ENCODE results near the gene PKD1L1.

The PKD1L1 gene

DNA sequence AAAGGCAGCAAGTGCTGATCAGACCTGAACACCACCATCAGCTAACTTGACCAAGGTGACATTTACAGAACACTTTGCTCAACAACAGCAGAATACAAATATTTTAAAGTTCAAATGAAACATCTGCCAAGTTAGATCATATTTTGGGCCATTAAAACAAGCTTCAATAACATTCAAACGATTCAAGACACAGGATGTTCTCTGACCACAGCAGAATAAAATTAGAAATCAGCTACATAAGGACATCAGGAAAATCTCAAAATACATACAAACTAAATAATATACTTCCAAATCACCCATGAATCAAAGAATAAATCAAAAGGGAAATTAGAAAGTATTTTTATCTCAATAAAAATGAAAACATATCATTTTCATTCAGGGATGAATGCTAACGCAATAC lies 173.0 kb downstream of the PKD1L1 start:
- Histone ChIP-seq H3K4me1 (ENCODE audit: insufficient read depth, low read length) (0 out of 2 replicates have a peak, but pooled peaks cover 3% of the 10 kb centered on the region), H3K36me3 (ENCODE audit: insufficient read depth, low read length) (no peaks in the 10 kb centered on the region), H3K9ac (ENCODE audit: low read depth, low read length) (no peak overlapping the region), H3K9me3 (ENCODE audit: control insufficient read depth, insufficient read depth, low read length) (no peaks in the 10 kb centered on the region; the same call in 1 of the 2 replicates)

DNA sequence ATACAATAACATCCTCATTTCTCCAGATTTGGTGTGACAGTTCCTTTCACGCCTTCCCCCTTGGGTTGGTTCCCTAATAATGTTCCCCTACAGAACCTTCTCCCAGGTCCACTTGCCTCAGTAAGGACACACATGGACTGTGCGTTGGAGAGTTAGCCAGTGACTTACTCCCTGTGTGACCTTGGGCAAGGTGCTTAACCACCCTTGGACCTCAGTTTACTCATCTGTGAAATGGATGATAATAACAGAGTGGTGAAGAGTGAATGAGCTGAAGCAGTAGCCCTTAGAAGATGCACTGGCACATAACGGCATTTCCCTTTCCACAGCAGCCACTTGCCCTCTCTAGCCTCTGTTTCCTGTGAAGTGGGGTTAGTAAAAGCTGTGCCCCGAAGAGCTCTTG lies 175.8 kb downstream of the PKD1L1 start:
- H3K4me1 ChIP-seq (ENCODE audit: insufficient read depth, low read length), result 0 out of 2 replicates have a peak, but pooled peaks cover 3% of the 10 kb centered on the region
- no peaks in the 10 kb centered on the region for H3K9me3 ChIP-seq (ENCODE audit: control insufficient read depth, insufficient read depth, low read length)
- H3K36me3 ChIP-seq (ENCODE audit: insufficient read depth, low read length), result no peaks in the 10 kb centered on the region
- H3K9ac ChIP-seq (ENCODE audit: low read depth, low read length), result no peak overlapping the region

DNA sequence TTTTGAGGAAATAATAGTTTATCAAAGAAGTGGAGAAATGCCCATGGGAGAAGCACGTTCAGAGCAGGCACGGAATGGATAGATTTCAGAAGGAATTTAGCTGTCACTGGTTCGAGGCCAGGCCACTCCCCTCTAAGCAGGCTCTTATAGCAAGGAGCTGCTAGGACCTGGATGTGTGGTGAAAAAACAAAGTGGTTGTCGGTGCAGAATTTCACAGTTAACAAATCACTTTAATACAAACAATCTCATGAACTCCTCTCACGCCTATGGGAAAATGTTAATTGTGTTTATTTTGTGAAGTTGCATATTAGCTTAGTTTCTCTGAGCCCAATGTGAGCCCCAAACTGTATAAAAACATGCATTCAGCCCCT lies 176.3 kb downstream of the PKD1L1 start:
- Histone ChIP-seq H3K4me1 (ENCODE audit: insufficient read depth, low read length) (0 out of 2 replicates have a peak, but pooled peaks cover 3% of the 10 kb centered on the region), H3K9me3 (ENCODE audit: control insufficient read depth, insufficient read depth, low read length) (no peaks in the 10 kb centered on the region)

DNA sequence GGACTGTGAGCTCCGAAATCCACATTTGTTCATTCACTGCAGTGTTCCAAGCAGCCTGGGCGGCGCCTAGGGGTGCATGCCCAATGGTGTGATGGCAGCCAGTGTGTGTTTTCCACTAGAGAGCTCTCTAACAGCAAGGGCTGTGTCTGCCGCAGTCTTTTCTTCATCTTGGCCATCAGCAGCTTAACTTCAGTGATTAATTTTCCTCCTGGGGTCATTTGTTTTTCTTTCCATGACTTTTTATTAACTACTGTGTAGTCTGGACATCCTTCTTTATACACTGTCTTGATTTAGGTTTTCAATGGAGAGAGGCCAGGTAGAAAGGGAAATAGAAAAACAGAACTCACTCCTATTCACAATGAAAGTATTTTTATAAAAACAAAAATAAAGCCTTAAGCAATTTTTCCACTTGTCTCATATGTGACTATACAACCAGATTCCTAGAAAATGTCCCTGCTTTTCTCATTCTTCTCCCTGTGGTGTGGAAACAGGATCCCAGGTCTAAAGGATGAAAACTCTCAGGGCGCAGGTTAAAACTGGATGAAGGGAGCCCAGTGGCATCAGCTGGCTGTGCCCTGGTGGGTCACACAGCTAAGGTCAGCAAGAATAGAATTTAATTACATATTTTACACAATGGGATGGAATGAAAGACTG lies 176.8 kb downstream of the PKD1L1 start:
- Histone ChIP-seq H3K9ac (ENCODE audit: low read depth, low read length) (no peak overlapping the region), H3K9me3 (ENCODE audit: control insufficient read depth, insufficient read depth, low read length) (no peaks in the 10 kb centered on the region), H3K36me3 (ENCODE audit: insufficient read depth, low read length) (no peaks in the 10 kb centered on the region), H3K4me1 (ENCODE audit: insufficient read depth, low read length) (0 out of 2 replicates have a peak, but pooled peaks cover 3% of the 10 kb centered on the region)

More for the DNA sequence above, 176.3 kb downstream of the PKD1L1 start:
- H3K9ac ChIP-seq (ENCODE audit: low read depth, low read length), result no peak overlapping the region
- H3K36me3 ChIP-seq (ENCODE audit: insufficient read depth, low read length), result no peaks in the 10 kb centered on the region

DNA sequence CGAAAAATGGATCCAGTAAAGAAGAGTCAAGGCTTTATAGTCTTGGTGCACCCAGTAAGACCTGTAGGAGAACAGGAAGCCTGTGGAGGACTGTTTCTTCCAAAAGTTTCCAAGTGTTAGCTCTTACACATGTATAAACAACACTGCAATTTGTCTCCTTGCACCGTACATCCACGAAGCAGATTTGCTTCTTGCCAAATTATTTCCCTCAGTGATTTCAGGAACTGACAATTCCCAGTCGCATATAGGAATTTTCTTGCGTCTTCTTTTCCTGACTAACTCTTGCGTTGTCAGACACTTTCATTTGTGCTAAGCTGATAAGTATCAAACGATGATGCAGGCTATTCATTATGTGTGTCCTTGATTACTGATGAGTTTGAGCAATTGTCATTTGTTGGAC lies 182.1 kb downstream of the PKD1L1 start:
- Histone ChIP-seq H3K9ac (ENCODE audit: low read depth, low read length) (no peak overlapping the region), H3K9me3 (ENCODE audit: control insufficient read depth, insufficient read depth, low read length) (no peaks in the 10 kb centered on the region), H3K36me3 (ENCODE audit: insufficient read depth, low read length) (no peaks in the 10 kb centered on the region), H3K4me1 (ENCODE audit: insufficient read depth, low read length) (no peaks in the 10 kb centered on the region)

DNA sequence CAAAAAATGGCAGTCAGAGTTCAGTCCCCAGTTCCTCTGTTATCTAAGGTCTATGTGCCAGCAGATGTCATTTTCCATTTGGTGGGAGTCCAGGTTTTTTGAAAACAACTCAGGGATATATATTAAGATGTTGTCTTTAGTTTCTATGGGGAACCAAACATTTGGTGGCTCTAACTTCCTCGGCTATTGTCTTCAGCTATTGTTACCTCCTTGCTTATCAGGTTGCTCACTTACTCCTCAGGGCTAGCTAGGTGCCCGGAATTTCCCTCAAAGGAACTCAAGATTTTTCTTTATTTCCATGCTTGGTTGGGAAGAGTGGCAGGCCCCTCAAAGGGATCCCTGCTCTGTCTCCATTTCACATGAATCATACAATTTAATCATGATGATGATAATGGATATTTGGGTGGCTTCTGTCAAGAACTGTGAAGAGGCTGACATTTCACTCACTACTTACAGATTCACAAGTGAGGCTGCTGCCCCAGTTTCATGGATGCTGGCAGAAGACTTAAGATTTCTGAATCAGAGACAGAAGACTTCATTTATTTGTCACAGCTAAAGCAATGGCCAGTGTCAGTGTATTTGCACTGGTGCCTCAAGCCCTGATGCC lies 182.8 kb downstream of the PKD1L1 start:
- H3K4me1 ChIP-seq (ENCODE audit: insufficient read depth, low read length), result no peaks in the 10 kb centered on the region

DNA sequence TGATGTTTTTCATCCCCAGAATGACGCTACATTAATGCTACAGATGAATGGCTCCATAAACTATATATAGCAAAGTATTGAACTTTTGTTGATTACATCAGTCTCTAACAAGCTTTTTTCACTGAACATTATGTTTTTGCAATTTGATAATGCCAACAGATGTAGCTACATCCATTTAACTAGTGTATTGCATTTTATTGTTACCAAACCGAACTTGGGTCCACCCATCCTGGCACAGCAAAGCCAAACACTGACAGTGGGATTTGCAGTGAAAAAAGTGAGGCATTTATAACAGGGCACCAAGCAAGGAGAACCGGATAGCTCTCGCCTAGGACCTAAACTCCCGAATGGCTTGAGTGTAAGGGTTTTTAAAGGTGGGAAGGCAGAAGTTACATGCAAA lies 183.5 kb downstream of the PKD1L1 start:
- Histone ChIP-seq H3K4me1 (ENCODE audit: insufficient read depth, low read length) (no peaks in the 10 kb centered on the region), H3K36me3 (ENCODE audit: insufficient read depth, low read length) (no peaks in the 10 kb centered on the region), H3K9me3 (ENCODE audit: control insufficient read depth, insufficient read depth, low read length) (no peaks in the 10 kb centered on the region), H3K9ac (ENCODE audit: low read depth, low read length) (no peak overlapping the region)

More for the DNA sequence above, 182.8 kb downstream of the PKD1L1 start:
- no peaks in the 10 kb centered on the region for H3K36me3 ChIP-seq (ENCODE audit: insufficient read depth, low read length)
- H3K9me3 ChIP-seq (ENCODE audit: control insufficient read depth, insufficient read depth, low read length), result no peaks in the 10 kb centered on the region
- H3K9ac ChIP-seq (ENCODE audit: low read depth, low read length), result no peak overlapping the region

DNA sequence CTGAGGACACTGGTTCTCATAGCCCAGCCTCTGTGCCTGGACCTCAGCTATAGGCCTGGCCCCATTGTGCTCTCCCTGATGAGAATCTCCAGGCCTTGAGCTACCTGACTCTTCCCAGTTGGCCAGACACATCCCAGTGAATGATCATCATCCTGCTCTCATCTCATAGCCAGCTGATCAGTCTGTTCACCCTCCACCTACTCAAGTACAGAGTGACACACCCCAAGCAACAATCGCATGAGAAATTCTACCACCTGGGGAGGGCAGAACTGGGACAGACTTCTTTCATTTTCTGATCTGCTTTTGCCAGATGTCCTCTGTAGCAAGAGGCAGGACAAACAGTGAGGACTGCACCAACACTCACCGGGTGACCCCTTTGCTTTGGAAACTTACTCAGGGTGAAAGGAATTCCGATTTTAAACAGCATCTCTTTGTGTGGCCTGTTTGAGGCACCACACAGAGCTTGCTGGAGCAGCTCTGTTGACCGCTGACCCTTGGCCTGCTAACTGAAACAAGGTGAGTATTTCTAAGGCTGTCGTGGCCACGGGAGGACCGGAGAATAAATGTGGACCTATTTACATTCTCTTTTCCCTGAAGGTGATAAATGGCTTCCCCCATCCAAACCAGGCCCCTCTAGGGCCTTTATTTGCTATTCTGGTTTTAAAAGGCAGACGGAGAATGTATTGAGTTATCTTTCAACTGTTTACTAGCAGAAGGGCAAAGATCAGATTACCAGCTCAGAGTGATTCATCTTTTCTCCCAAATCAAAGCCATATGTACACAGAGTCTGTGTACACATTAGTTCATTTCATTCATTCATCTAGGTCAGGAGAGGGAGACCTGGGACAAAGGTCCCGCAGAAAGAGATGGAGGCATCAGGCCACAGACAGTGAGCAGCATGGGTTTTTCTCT lies 184.9 kb downstream of the PKD1L1 start:
- Histone ChIP-seq H3K4me1 (ENCODE audit: insufficient read depth, low read length) (peaks cover 2% of the 10 kb centered on the region; the same call in 1 of the 2 replicates), H3K9ac (ENCODE audit: low read depth, low read length) (no peak overlapping the region), H3K9me3 (ENCODE audit: control insufficient read depth, insufficient read depth, low read length) (no peaks in the 10 kb centered on the region), H3K36me3 (ENCODE audit: insufficient read depth, low read length) (no peaks in the 10 kb centered on the region)

DNA sequence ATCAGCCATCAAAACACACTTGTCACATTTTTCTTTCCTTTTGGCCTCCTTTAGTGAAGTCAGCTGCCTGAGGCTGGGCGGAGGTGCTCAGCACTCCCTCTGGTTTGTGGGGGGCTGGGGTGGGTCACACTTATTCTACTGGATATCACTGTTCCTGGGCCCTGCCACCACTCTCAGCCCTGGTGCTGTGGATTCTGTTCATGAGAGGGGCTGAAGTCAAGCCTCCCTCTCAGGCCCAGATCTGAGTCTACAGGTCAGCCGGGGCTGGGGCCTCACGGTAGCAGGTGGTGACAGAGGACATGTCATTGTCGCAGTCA lies 185.6 kb downstream of the PKD1L1 start:
- no peak overlapping the region for H3K9ac ChIP-seq (ENCODE audit: low read depth, low read length)
- no peaks in the 10 kb centered on the region for H3K36me3 ChIP-seq (ENCODE audit: insufficient read depth, low read length)
- peaks cover 6% of the 10 kb centered on the region; the same call in 1 of the 2 replicates for H3K4me1 ChIP-seq (ENCODE audit: insufficient read depth, low read length)
- H3K9me3 ChIP-seq (ENCODE audit: control insufficient read depth, insufficient read depth, low read length), result no peaks in the 10 kb centered on the region

DNA sequence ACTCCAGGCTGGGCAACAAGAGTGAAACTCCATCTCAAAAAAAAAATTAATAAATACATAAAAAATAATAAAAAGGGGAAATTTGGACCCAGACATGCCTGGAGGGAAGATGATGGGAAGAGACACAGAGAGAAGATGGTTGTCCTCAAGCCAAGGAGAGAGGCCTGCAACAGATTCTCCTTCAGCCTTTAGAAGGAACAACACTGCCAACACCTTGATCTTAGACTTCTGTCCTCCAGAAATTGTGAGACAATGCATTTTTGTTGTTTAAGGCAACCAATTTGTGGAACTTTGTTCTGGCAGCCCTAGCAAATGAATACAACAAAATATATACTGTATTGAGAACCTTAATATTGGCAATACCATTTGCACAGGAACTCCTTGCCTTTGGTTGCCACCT lies 186.1 kb downstream of the PKD1L1 start:
- Histone ChIP-seq H3K36me3 (ENCODE audit: insufficient read depth, low read length) (no peaks in the 10 kb centered on the region), H3K9me3 (ENCODE audit: control insufficient read depth, insufficient read depth, low read length) (no peaks in the 10 kb centered on the region), H3K4me1 (ENCODE audit: insufficient read depth, low read length) (peaks cover 6% of the 10 kb centered on the region; the same call in 1 of the 2 replicates), H3K9ac (ENCODE audit: low read depth, low read length) (no peak overlapping the region)

DNA sequence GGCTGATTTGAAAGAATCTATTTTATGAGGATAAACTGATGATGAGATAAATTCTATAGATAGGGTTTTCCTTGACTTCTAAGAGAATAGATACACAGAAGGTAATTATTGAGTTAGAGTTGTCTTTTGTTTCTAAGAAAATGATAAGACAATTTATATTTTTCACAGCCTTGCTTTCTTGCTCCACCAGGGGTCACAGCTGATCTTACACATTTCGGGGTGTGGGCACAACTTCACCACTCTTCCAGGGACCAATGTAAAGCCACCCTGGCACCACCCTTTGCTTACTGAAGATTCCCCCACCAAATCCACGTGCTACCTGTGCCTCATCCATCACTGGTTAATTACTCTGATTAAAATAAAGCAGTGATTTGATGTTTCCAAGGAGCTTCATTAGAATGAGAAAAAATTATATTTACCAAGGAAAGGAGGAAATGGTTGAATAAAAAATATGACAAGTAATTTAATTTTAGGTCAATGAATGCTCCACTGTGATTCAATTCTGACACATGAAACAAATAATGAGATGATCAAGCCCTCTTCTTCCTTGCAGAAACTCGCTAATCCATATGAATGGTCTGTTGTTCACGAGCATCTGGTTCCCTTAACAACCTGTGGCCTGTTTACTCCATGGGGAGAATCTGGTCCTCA lies 189.1 kb downstream of the PKD1L1 start:
- H3K36me3 ChIP-seq (ENCODE audit: insufficient read depth, low read length), result no peaks in the 10 kb centered on the region
- peaks cover 6% of the 10 kb centered on the region; the same call in 1 of the 2 replicates for H3K4me1 ChIP-seq (ENCODE audit: insufficient read depth, low read length)
- no peak overlapping the region for H3K9ac ChIP-seq (ENCODE audit: low read depth, low read length)
- no peaks in the 10 kb centered on the region for H3K9me3 ChIP-seq (ENCODE audit: control insufficient read depth, insufficient read depth, low read length)

DNA sequence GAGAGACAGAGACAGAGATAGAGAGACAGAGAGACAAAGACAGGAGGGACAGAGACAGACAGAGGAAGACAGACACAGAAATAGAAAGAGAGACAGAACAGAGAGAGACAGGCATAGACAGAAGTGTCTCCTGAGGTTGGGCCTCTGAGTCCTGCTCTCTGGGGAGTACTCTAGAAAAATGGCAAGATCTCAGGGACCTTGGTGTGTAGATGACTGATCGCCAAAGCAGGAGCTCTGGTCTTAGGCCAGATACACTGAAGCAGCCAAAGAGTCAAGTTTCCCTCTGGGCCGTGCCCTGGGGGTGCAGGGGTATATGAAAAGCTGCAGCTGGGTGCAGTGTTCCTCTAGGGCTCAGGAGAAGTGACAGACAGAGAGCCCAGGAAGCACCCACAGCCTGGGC lies 189.7 kb downstream of the PKD1L1 start:
- no peaks in the 10 kb centered on the region for H3K9me3 ChIP-seq (ENCODE audit: control insufficient read depth, insufficient read depth, low read length)
- peaks cover 6% of the 10 kb centered on the region; the same call in 1 of the 2 replicates for H3K4me1 ChIP-seq (ENCODE audit: insufficient read depth, low read length)
- no peak overlapping the region for H3K9ac ChIP-seq (ENCODE audit: low read depth, low read length)
- H3K36me3 ChIP-seq (ENCODE audit: insufficient read depth, low read length), result no peaks in the 10 kb centered on the region

DNA sequence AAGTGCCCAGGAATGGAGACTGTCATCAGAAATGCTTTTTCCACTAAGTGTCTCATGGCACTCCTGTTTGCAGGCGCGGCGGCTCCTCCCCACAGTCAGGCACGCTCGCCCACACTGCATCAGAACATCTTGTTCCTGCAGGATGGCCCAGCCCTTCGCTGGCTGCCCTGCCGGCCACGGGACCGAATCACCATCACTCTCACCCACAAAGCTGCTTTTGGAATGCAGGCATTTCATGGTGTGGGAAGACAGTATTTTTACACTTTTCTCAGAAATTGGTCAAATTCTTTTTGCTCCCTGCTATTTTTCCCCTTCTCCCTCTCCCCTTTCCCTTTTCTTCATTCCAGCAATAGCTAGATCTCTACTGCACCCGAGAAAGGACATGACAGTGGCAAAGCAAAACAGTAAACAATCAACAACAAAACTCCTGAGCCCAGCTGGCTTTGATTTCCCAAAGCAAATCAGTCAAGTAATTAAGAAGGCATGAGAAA lies 190.3 kb downstream of the PKD1L1 start:
- H3K9ac ChIP-seq (ENCODE audit: low read depth, low read length), result no peak overlapping the region
- no peaks in the 10 kb centered on the region for H3K36me3 ChIP-seq (ENCODE audit: insufficient read depth, low read length)
- peaks cover 6% of the 10 kb centered on the region; the same call in 1 of the 2 replicates for H3K4me1 ChIP-seq (ENCODE audit: insufficient read depth, low read length)
- H3K9me3 ChIP-seq (ENCODE audit: control insufficient read depth, insufficient read depth, low read length), result no peaks in the 10 kb centered on the region

DNA sequence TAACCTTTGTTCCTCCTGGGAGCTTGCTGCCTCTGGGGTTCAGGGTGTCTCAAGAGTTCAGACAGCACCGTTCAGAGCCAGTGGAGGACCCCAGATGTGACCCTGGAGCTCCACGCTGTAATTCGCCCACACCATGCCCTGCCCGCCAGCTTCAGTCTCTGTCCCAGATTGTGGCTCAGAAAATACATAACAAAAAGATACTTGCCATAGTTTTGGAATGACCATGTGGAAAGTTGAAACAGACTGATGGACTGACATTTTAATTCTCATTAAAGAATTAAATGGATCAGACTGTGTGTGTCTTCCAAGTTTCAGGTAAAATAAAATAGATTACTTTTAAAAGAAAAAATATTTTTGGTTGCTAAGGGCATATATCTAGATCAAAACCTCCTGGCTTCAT lies 191.6 kb downstream of the PKD1L1 start:
- Histone ChIP-seq H3K9me3 (ENCODE audit: control insufficient read depth, insufficient read depth, low read length) (no peaks in the 10 kb centered on the region), H3K4me1 (ENCODE audit: insufficient read depth, low read length) (peaks cover 6% of the 10 kb centered on the region; the same call in 1 of the 2 replicates), H3K36me3 (ENCODE audit: insufficient read depth, low read length) (no peaks in the 10 kb centered on the region), H3K9ac (ENCODE audit: low read depth, low read length) (no peak overlapping the region)
